ENCODE results near the gene LTBP1. TPM values are rescaled to one million over a fixed set of nuclear protein-coding genes. Genes with fewer than 3 reads are reported as not detected.

The LTBP1 gene
- total RNA-seq, 3 donors from 2014 or later: 13.3 to 18.7 (median 17.4) TPM

DNA sequence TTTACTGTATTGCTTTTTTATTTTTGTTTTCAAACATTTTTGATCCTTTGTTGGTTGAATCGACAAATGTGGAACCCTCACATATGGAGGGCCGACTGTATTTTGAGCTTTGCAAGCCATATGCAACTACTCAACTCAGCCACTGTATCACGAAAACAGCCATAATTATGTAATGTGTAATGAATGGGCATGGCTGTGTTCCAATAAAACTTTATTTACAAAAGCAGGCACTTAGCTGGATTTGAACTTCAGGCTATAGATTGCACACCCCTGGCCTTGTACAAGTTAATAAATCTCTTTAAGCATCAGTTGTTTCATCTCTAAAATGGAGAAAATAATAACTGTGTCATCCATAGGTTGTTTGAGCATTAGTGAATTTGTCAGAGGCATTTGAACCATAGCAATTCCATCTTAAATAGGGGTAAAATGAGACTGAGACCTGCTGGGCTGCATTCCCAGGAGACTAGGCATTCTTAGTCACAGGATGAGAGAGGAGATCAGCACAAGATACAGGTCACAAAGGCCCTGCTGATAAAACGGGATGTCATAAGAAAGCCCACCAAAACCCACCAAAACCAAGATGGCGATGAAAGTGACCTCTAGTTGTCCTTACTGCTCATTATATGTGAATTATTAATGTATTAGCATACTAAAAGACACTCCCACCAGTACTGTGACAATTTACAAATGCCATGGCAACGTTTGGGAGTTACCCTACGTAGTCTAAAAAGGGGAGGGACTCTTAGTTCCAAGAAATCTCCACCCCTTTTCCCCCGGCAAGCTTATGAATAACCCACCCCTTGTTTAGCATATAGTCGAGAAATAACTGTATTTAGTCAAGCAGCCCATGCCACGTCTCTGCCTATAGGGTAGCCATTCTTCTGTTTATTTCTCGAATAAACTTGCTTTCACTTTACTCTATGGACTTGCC, 13.7 kb upstream of the LTBP1 start:
- Histone ChIP-seq H3K9me3 (no peaks in the 10 kb centered on the region), H3K4me3 (no peak overlapping the region), H3K27ac (no peak overlapping the region), H3K27me3 (no peaks in the 10 kb centered on the region), H3K36me3 (no peaks in the 10 kb centered on the region), H3K4me1 (no peaks in the 10 kb centered on the region)
- TF ChIP-seq POLR2AphosphoS5 (IDR thresholded peaks at IDR 0.05) (no peak), POLR2A (IDR thresholded peaks at IDR 0.05) (no peak)
- DNase-seq (ENCODE audit: low spot score in 2 of 2): no peak
- intact Hi-C loops (cut with DNase I; ENCODE audit: low total_unique reads): no loop called here

DNA sequence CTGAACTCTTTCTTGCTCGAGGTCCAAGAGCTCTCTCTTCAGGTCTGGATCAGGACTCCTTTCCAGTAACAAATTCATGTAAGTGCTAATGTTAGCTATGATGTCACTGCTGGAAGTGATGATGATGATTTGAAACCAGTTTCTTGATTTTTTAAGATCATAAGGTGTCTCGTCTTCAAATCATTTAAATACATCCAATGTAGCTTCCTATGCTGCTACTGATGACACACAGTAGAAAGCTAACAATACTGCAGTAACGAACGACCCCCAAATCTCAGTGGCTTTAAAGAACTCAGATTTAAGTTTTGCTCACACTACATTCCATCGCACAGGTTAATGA, 13.0 kb upstream of the LTBP1 start:
- no peak for DNase-seq (ENCODE audit: low spot score in 2 of 2)
- intact Hi-C loops (cut with DNase I; ENCODE audit: low total_unique reads): no loop called here
- H3K4me1 ChIP-seq: no peaks in the 10 kb centered on the region
- no peak overlapping the region for H3K4me3 ChIP-seq
- H3K27ac ChIP-seq: no peak overlapping the region
- TF ChIP-seq POLR2A (IDR thresholded peaks at IDR 0.05): no peak
- TF ChIP-seq, protein P1, sequence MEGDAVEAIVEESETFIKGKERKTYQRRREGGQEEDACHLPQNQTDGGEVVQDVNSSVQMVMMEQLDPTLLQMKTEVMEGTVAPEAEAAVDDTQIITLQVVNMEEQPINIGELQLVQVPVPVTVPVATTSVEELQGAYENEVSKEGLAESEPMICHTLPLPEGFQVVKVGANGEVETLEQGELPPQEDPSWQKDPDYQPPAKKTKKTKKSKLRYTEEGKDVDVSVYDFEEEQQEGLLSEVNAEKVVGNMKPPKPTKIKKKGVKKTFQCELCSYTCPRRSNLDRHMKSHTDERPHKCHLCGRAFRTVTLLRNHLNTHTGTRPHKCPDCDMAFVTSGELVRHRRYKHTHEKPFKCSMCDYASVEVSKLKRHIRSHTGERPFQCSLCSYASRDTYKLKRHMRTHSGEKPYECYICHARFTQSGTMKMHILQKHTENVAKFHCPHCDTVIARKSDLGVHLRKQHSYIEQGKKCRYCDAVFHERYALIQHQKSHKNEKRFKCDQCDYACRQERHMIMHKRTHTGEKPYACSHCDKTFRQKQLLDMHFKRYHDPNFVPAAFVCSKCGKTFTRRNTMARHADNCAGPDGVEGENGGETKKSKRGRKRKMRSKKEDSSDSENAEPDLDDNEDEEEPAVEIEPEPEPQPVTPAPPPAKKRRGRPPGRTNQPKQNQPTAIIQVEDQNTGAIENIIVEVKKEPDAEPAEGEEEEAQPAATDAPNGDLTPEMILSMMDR (IDR thresholded peaks at IDR 0.05): no peak
- TF ChIP-seq POLR2AphosphoS5 (IDR thresholded peaks at IDR 0.05): no peak
- no peaks in the 10 kb centered on the region for H3K27me3 ChIP-seq
- H3K9me3 ChIP-seq: no peaks in the 10 kb centered on the region
- no peaks in the 10 kb centered on the region for H3K36me3 ChIP-seq

DNA sequence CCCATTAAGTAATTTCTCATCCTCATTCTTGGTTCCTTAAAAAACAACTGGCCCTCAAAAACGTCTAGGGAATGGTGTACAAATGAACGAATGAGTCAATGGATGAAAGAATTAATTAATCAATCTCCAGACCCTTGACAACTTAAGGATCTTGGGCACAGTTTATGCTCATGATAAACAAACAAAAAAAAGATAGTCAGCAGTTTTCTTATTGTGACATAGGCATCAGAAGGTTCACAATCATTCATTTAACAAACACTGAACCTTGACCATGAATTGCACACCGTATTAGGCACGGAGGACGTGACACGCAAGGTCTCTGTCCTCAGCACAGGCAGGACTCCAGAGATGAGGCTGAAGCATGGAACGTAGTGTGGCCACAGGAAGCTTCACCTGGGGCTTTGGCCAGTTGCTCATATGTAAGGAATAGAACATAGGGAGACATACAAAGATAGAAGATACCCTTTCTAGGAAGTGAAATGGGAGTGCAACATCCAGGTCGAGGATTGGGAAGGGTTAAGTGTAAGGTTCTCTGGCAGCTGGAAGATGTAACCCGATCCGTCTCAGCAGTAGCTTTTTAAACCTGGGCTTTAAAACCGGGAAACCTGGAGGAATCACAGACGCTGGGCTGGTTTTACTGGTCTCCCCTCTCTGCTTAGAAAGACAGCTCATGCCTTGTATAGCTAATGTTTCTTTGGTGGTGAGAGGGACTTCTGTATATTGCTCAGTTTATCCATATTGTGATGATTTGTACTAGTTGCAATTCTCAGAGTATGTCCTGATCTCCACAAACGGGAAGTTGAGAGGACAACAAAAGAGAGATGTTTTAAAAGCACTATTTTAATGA, 8.9 kb upstream of the LTBP1 start:
- H3K27me3 ChIP-seq: no peaks in the 10 kb centered on the region
- DNase-seq (ENCODE audit: low spot score in 2 of 2): no peak
- H3K9me3 ChIP-seq: no peaks in the 10 kb centered on the region
- no peak overlapping the region for H3K27ac ChIP-seq
- H3K4me3 ChIP-seq: no peak overlapping the region
- H3K36me3 ChIP-seq: no peaks in the 10 kb centered on the region
- TF ChIP-seq POLR2A (IDR thresholded peaks at IDR 0.05): no peak
- TF ChIP-seq POLR2AphosphoS5 (IDR thresholded peaks at IDR 0.05): no peak
- H3K4me1 ChIP-seq: no peaks in the 10 kb centered on the region
- intact Hi-C loops (cut with DNase I; ENCODE audit: low total_unique reads): no loop called here

DNA sequence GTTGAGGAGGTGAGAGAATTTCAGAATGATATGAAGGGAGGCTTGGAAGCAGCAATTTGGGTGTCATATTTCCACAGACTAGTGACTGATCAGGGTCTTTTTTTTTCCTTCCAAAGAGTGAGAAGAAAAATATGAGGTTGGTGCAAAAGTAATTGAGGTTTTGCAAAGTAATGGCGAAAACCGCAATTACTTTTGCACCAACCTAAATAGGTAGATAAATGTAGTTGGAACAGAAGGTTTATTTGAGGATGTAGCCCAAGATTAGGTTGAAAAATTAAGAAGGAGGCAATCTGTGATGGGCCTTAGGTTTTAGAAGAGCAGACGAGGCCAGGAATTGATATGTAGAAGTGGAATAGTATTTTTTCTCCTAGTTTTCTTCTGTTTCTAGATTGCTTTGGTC, 7.8 kb upstream of the LTBP1 start:
- H3K36me3 ChIP-seq: no peaks in the 10 kb centered on the region
- no peaks in the 10 kb centered on the region for H3K27me3 ChIP-seq
- TF ChIP-seq, protein P1 (IDR thresholded peaks at IDR 0.05): no peak
- TF ChIP-seq POLR2AphosphoS5 (IDR thresholded peaks at IDR 0.05) (no peak), POLR2A (IDR thresholded peaks at IDR 0.05) (no peak)
- DNase-seq (ENCODE audit: low spot score in 2 of 2): no peak
- H3K9me3 ChIP-seq: no peaks in the 10 kb centered on the region
- H3K27ac ChIP-seq: no peak overlapping the region
- no peaks in the 10 kb centered on the region for H3K4me1 ChIP-seq
- intact Hi-C loops (cut with DNase I; ENCODE audit: low total_unique reads): no loop called here
- H3K4me3 ChIP-seq: no peak overlapping the region

DNA sequence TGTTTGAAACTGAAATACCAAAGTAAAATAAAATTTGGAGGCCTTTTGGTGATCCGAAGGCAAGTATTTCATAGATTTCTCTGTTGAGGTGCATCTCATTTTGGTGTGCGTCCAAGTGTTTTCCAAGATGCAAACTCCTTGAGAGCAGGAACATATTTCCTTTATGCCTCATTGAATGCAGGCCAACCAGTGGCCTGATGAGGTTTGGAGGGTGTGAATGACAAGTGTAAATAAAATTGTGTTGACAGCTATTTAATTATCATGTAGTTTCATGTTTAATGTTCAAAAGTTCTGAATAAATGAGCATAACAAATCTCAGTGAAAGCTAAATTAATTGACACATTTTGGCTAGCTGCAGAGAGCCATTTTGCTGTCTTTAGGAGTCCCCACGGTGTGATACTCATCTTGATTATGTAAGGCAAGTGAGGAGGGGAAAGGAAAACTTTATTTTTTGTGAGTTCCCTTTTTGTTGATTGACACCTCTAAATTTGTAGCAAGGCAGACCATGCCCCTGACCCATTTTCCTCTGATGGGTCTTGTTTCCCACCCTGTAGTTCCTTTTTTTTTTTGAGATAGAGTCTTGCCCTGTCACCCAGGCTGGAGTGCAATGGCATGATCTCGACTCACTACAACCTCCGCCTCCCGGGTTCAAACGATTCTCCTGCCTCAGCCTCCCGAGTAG, 6.3 kb upstream of the LTBP1 start:
- intact Hi-C loops (cut with DNase I; ENCODE audit: low total_unique reads): no loop called here
- TF ChIP-seq, protein P1 (IDR thresholded peaks at IDR 0.05): no peak
- TF ChIP-seq POLR2AphosphoS5 (IDR thresholded peaks at IDR 0.05): no peak
- TF ChIP-seq POLR2A (IDR thresholded peaks at IDR 0.05): no peak
- H3K27ac ChIP-seq: no peak overlapping the region
- H3K27me3 ChIP-seq: no peaks in the 10 kb centered on the region
- DNase-seq (ENCODE audit: low spot score in 2 of 2): no peak
- H3K9me3 ChIP-seq: no peaks in the 10 kb centered on the region
- H3K4me1 ChIP-seq: no peaks in the 10 kb centered on the region
- H3K36me3 ChIP-seq: no peaks in the 10 kb centered on the region
- H3K4me3 ChIP-seq: no peak overlapping the region

All from breast epithelium (tissue), 4 donors.